MM.1S (cell line): ENCODE measurements around the gene EME2.

Source experiments
- DNase-seq: peaks from one replicate; pipeline ENCODE4 v3.0.0-alpha.2; 2015
- H2AFZ ChIP-seq: fragments of 300-600 bp; sonication (generic); 2 replicates; pipeline ENCODE4 v1.6.0; 2016; ENCODE audit warnings: antibody characterized with exemption, low read length
- H3F3A ChIP-seq: fragments of 300-600 bp; sonication (generic); 2 replicates; pipeline ENCODE4 v1.6.1; 2016; ENCODE audit warnings: mild to moderate bottlenecking, antibody characterized with exemption, low read length, moderate library complexity, mixed read lengths; ENCODE audit not compliant: insufficient read depth
- H3K27ac ChIP-seq: fragments of 300-600 bp; sonication (generic); 2 replicates; pipeline ENCODE4 v1.5.1; 2016; ENCODE audit warnings: mild to moderate bottlenecking, low read length
- H3K27me3 ChIP-seq: fragments of 300-600 bp; sonication (generic); replicated peaks from 2 replicates; pipeline ENCODE4 v1.6.0; 2016; ENCODE audit warnings: low read length; ENCODE audit not compliant: insufficient read depth
- H3K36me3 ChIP-seq: fragments of 300-600 bp; sonication (generic); replicated peaks from 2 replicates; pipeline ENCODE4 v1.6.1; 2016; ENCODE audit warnings: mild to moderate bottlenecking, low read length, mixed read lengths; ENCODE audit not compliant: insufficient read depth
- H3K4me1 ChIP-seq: fragments of 300-600 bp; sonication (generic); 2 replicates; pipeline ENCODE4 v1.6.1; 2016; ENCODE audit warnings: low read length, mixed read lengths
- H3K4me2 ChIP-seq: fragments of 300-600 bp; sonication (generic); 2 replicates; pipeline ENCODE4 v1.6.0; 2016; ENCODE audit warnings: low read depth, low read length
- H3K4me3 ChIP-seq: fragments of 300-600 bp; sonication (generic); 2 replicates; pipeline ENCODE4 v1.5.1; 2016; ENCODE audit warnings: low read length, mixed read lengths
- H3K79me2 ChIP-seq: fragments of 300-600 bp; sonication (generic); 2 replicates; pipeline ENCODE4 v1.6.1; 2016; ENCODE audit warnings: mixed run types, low read length, mixed read lengths
- H3K9ac ChIP-seq: fragments of 300-600 bp; sonication (generic); 2 replicates; pipeline ENCODE4 v1.6.1; 2016; ENCODE audit warnings: low read length, mixed read lengths
- H3K9me2 ChIP-seq: fragments of 300-600 bp; sonication (generic); replicated peaks from 2 replicates; pipeline ENCODE4 v1.6.1; 2016; ENCODE audit warnings: mild to moderate bottlenecking, low read length, mixed read lengths; ENCODE audit not compliant: insufficient read depth
- H3K9me3 ChIP-seq: fragments of 300-600 bp; sonication (generic); replicated peaks from 2 replicates; pipeline ENCODE4 v1.6.1; 2016; ENCODE audit warnings: mild to moderate bottlenecking, low read length, mixed read lengths; ENCODE audit not compliant: insufficient read depth
- H4K20me1 ChIP-seq: fragments of 300-600 bp; sonication (generic); 2 replicates; pipeline ENCODE4 v1.6.1; 2016; ENCODE audit warnings: mild to moderate bottlenecking, low read length, moderate library complexity, mixed read lengths; ENCODE audit not compliant: insufficient read depth
- CTCF ChIP-seq: fragments of 300-600 bp; sonication (generic); IDR thresholded peaks from 2 replicates; pipeline ENCODE4 v1.5.1; 2016; ENCODE audit warnings: antibody characterized with exemption, low read length, mixed read lengths
- EZH2 ChIP-seq: fragments of 300-600 bp; sonication (generic); optimal IDR thresholded peaks from 2 replicates; pipeline ENCODE3; 2017; ENCODE audit warnings: low read depth, mild to moderate bottlenecking, antibody characterized with exemption, low read length, mixed read lengths
- EZH2phosphoT487 ChIP-seq: fragments of 300-600 bp; sonication (generic); IDR thresholded peaks from 2 replicates; pipeline ENCODE4 v1.6.1; 2018; ENCODE audit warnings: antibody characterized with exemption, low read length

The EME2 gene

GRCh38 chr16:1759511-1759910, 13.1 kb upstream of the EME2 start:
- Histone ChIP-seq H3K9ac (no peak overlapping the region), H4K20me1 (no peaks in the 10 kb centered on the region), H3K4me3 (no peak overlapping the region), H3F3A (no peaks in the 10 kb centered on the region), H3K9me3 (no peaks in the 10 kb centered on the region), H2AFZ (no peak overlapping the region), H3K79me2 (no peaks in the 10 kb centered on the region), H3K27ac (no peak overlapping the region), H3K27me3 (no peaks in the 10 kb centered on the region), H3K9me2 (no peaks in the 10 kb centered on the region), H3K4me2 (no peak overlapping the region), H3K4me1 (no peaks in the 10 kb centered on the region), H3K36me3 (no peaks in the 10 kb centered on the region)
- TF ChIP-seq CTCF, result no peak
- DNase-seq, result no peak

- no peaks in the 10 kb centered on the region for H3K4me1 ChIP-seq
- H3K27me3 ChIP-seq, result no peaks in the 10 kb centered on the region
- H3K4me3 ChIP-seq, result no peak overlapping the region
- no peak overlapping the region for H3K9ac ChIP-seq
- H4K20me1 ChIP-seq, result no peaks in the 10 kb centered on the region
- no peaks in the 10 kb centered on the region for H3K36me3 ChIP-seq
- no peak for TF ChIP-seq EZH2
- no peak for TF ChIP-seq EZH2phosphoT487
- no peak for TF ChIP-seq CTCF
- no peak overlapping the region for H2AFZ ChIP-seq
- H3K27ac ChIP-seq, result no peak overlapping the region
- DNase-seq, result no peak
- H3F3A ChIP-seq, result no peaks in the 10 kb centered on the region
- H3K9me2 ChIP-seq, result no peaks in the 10 kb centered on the region
- no peak overlapping the region for H3K4me2 ChIP-seq
- no peaks in the 10 kb centered on the region for H3K79me2 ChIP-seq
- H3K9me3 ChIP-seq, result no peaks in the 10 kb centered on the region
Measured at GRCh38 chr16:1760911-1761310, 11.7 kb upstream of the EME2 start.

- H3K9ac ChIP-seq, result no peak overlapping the region
- H3K9me2 ChIP-seq, result no peaks in the 10 kb centered on the region
- no peak for DNase-seq
- no peaks in the 10 kb centered on the region for H3K27me3 ChIP-seq
- no peaks in the 10 kb centered on the region for H3K9me3 ChIP-seq
- H3K4me2 ChIP-seq, result no peak overlapping the region
- no peaks in the 10 kb centered on the region for H4K20me1 ChIP-seq
- no peaks in the 10 kb centered on the region for H3K4me1 ChIP-seq
- H3K4me3 ChIP-seq, result no peak overlapping the region
- H3F3A ChIP-seq, result no peaks in the 10 kb centered on the region
- no peaks in the 10 kb centered on the region for H3K79me2 ChIP-seq
- no peak overlapping the region for H3K27ac ChIP-seq
- TF ChIP-seq EZH2 (no peak), EZH2phosphoT487 (no peak), CTCF (no peak)
- H3K36me3 ChIP-seq, result no peaks in the 10 kb centered on the region
- H2AFZ ChIP-seq, result no peak overlapping the region
Measured at GRCh38 chr16:1761751-1762150, 10.9 kb upstream of the EME2 start.
